Gastrocnemius medialis (tissue), 4 donors: ENCODE results near the gene GAS7. TPM values are rescaled to one million over a fixed set of nuclear protein-coding genes. Genes with fewer than 3 reads are reported as not detected.
A peak's percentile ranks its signal among the peaks of the same experiment; 100 is the strongest.

ENCODE experiments used
- ATAC-seq, 2 donors: fragments of 150-250 bp; one replicate each; pipeline ENCODE4 v1.9.1; 2016
- DNase-seq, 2 donors: peaks; one replicate each; pipeline ENCODE4 v3.0.0-alpha.2; 2019
- H3K27ac ChIP-seq, 4 donors: fragments of 200-600 bp; sonication (generic); 1 replicate in 1 of 4; 2 replicates in 3 of 4; pipeline ENCODE4 v1.5.1; 2016 to 2018; ENCODE audit warnings: mild to moderate bottlenecking in 2 of 4, moderate library complexity in 1 of 4
- H3K27me3 ChIP-seq, 3 donors: fragments of 200-600 bp; sonication (generic) in 2 of 3; 1 replicate in 1 of 3; 2 replicates in 2 of 3; pipeline versions ENCODE4 v1.5.1 to v1.6.0; 2016 to 2019; ENCODE audit warnings: mild to moderate bottlenecking in 1 of 3, moderate library complexity in 1 of 3
- H3K36me3 ChIP-seq, 2 donors: fragments of 200-600 bp; sonication (generic) in 1 of 2; one replicate each; pipeline ENCODE4 v1.5.1; 2017 to 2018
- H3K4me1 ChIP-seq, 2 donors: fragments of 200-600 bp; sonication (generic) in 1 of 2; one replicate each; pipeline ENCODE4 v1.5.1; 2016 to 2017; ENCODE audit warnings: mild to moderate bottlenecking in 2 of 2
- H3K4me3 ChIP-seq, 4 donors: fragments of 200-600 bp; sonication (generic) in 3 of 4; 1 replicate in 1 of 4; 2 replicates in 3 of 4; pipeline ENCODE4 v1.5.1; 2016 to 2019; ENCODE audit warnings: mild to moderate bottlenecking in 2 of 4
- H3K9me3 ChIP-seq, 3 donors: fragments of 200-600 bp; sonication (generic) in 2 of 3; 1 replicate in 1 of 3; 2 replicates in 2 of 3; pipeline ENCODE4 v1.5.1; 2016 to 2019
- POLR2A ChIP-seq, 2 donors: fragments of 450-650 bp; IDR thresholded peaks; one replicate each; pipeline ENCODE4 v1.6.1; 2017; ENCODE audit warnings: antibody characterized with exemption in 2 of 2, mild to moderate bottlenecking in 2 of 2, moderate library complexity in 2 of 2
- in situ Hi-C, 4 donors: fragments of 200-750 bp; cut with MboI; loops; one replicate each; pipeline versions ENCODE4 v1.15.0 to v1.8.0; 2017; ENCODE audit warnings: low sequenced_read_pairs in 4 of 4
- intact Hi-C: fragments of 100-400 bp; cut with DNase I; formaldehyde crosslinking; loops from one replicate; pipeline ENCODE4 v1.15.1; 2023; ENCODE audit warnings: low total_unique reads
- total RNA-seq, 4 donors: library from RNA; depleted of rRNA; stranded (reverse); fragments of >200 nt; gene quantifications; one replicate each; pipeline versions ENCODE4 v1.1.0 to v1.2.3, GENCODE V29; 2016
- TF ChIP-seq, protein P1 (sequence below), 5 experiments: fragments of 450-650 bp in 3 of 5; fragments of 200-600 bp in 2 of 5; sonication (generic) in 2 of 5; IDR thresholded peaks in 4 of 5; conservative IDR thresholded peaks in 1 of 5; 1 replicate in 4 of 5; 2 replicates in 1 of 5; pipeline ENCODE4 v1.5.1; 2016 to 2019; ENCODE audit warnings: antibody characterized with exemption in 5 of 5, mild to moderate bottlenecking in 3 of 5, moderate library complexity in 3 of 5

Gene GAS7
- total RNA-seq, 4 donors from 2014 or later, result 5.8 to 7.1 (median 6.1) TPM

DNA sequence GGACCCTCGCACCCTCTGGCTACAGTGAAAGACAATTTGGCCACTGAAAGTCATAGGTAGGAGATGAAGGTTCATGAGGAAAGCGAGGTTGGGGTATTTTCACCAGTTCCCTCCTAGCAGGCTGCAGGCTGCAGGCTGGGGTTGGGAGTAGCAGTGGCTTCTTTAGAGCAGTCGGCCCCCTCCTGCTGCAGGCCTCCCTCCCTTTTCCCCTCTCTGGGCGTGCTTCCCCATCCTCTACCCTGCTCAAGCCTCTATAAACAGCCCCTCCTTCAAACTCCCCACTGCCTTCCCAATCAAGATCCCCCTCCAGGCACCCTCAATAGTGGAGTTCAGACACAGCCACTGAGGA is 41.8 kb downstream of the GAS7 start:
- in situ Hi-C loops, result no loop called here
- no peak for ATAC-seq

GRCh38 chr17:10156077-10156435 is 42.4 kb downstream of the GAS7 start:
- in situ Hi-C loops, result no loop called here
- no peak overlapping the region for H3K4me3 ChIP-seq
- ATAC-seq (no peak), DNase-seq (no peak)
- H3K27me3 ChIP-seq, result no peaks in the 10 kb centered on the region
- H3K36me3 ChIP-seq, result no peaks in the 10 kb centered on the region
- H3K4me1 ChIP-seq, result peaks cover 0 to 3% of the 10 kb centered on the region in 2 donors
- TF ChIP-seq, protein P1, sequence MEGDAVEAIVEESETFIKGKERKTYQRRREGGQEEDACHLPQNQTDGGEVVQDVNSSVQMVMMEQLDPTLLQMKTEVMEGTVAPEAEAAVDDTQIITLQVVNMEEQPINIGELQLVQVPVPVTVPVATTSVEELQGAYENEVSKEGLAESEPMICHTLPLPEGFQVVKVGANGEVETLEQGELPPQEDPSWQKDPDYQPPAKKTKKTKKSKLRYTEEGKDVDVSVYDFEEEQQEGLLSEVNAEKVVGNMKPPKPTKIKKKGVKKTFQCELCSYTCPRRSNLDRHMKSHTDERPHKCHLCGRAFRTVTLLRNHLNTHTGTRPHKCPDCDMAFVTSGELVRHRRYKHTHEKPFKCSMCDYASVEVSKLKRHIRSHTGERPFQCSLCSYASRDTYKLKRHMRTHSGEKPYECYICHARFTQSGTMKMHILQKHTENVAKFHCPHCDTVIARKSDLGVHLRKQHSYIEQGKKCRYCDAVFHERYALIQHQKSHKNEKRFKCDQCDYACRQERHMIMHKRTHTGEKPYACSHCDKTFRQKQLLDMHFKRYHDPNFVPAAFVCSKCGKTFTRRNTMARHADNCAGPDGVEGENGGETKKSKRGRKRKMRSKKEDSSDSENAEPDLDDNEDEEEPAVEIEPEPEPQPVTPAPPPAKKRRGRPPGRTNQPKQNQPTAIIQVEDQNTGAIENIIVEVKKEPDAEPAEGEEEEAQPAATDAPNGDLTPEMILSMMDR (IDR thresholded peaks at IDR 0.05 in 4 of 5, conservative IDR thresholded peaks at IDR 0.05 in 1 of 5), result no peak
- no peak for TF ChIP-seq POLR2A (IDR thresholded peaks at IDR 0.05)
- intact Hi-C loops, result no loop called here
- H3K27ac ChIP-seq, result peak overlapping the region in 1 of 4 donors; percentile 39
- no peaks in the 10 kb centered on the region for H3K9me3 ChIP-seq

More for the DNA sequence above, 41.8 kb downstream of the GAS7 start:
- intact Hi-C loops, result no loop called here
- TF ChIP-seq, protein P1 (IDR thresholded peaks at IDR 0.05 in 4 of 5, conservative IDR thresholded peaks at IDR 0.05 in 1 of 5), result no peak
- TF ChIP-seq POLR2A (IDR thresholded peaks at IDR 0.05), result no peak
- Histone ChIP-seq H3K4me1 (peaks cover 0 to 3% of the 10 kb centered on the region in 2 donors), H3K4me3 (no peak overlapping the region), H3K9me3 (no peaks in the 10 kb centered on the region), H3K27me3 (no peaks in the 10 kb centered on the region), H3K36me3 (no peaks in the 10 kb centered on the region), H3K27ac (peak overlapping the region in 2 of 4 donors; percentile 25 to 39)
- no peak for DNase-seq

DNA sequence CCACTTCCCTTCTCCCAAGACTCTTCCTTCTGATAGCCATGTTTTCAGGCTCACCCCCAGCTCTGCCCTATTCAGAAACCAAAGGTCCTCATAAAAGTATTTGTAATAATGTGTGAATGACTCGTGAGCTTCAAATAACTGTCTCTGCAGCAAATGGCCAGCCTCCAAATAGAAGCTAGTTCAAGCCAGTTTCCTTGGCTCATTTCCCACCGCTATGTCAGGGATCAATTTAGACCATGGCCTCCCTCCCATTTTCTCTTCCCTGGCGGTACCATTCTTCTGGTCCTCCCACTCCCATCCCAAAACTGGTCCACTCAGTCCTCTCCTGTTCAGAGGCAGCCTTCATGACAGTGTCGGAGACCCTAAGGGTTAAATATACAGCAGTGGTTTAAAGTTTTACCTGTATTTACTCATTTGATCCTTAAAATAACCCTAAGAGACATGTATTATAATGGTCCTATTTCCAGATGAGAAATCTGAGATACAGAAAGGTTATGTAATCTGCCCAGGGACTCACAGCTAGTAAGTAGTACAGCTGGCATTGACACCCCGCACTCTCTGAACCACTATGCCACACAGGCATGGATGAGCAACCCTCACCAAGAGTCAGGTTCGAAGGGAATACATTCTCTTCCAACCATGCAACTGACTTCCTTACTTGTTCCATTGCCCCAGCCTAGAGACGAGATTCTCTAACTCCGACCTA is 42.9 kb downstream of the GAS7 start:
- intact Hi-C loops, result no loop called here
- Histone ChIP-seq H3K9me3 (no peaks in the 10 kb centered on the region), H3K27ac (no peak overlapping the region), H3K36me3 (no peaks in the 10 kb centered on the region), H3K4me1 (peaks cover 0 to 3% of the 10 kb centered on the region in 2 donors), H3K4me3 (no peak overlapping the region), H3K27me3 (no peaks in the 10 kb centered on the region)
- no peak for DNase-seq
- in situ Hi-C loops, result no loop called here
- TF ChIP-seq, protein P1 (IDR thresholded peaks at IDR 0.05 in 4 of 5, conservative IDR thresholded peaks at IDR 0.05 in 1 of 5), result no peak
- no peak for TF ChIP-seq POLR2A (IDR thresholded peaks at IDR 0.05)
- no peak for ATAC-seq

GRCh38 chr17:10151667-10152496 is 46.5 kb downstream of the GAS7 start:
- peaks cover 0 to 3% of the 10 kb centered on the region in 2 donors for H3K4me1 ChIP-seq
- no peaks in the 10 kb centered on the region for H3K9me3 ChIP-seq
- TF ChIP-seq POLR2A (IDR thresholded peaks at IDR 0.05), result no peak
- TF ChIP-seq, protein P1 (IDR thresholded peaks at IDR 0.05 in 4 of 5, conservative IDR thresholded peaks at IDR 0.05 in 1 of 5), result no peak
- H3K27ac ChIP-seq, result no peak overlapping the region
- H3K36me3 ChIP-seq, result no peaks in the 10 kb centered on the region
- H3K4me3 ChIP-seq, result no peak overlapping the region
- peak; percentile 16 to 41 for DNase-seq
- in situ Hi-C loops (no loop called here), intact Hi-C loops (no loop called here)
- ATAC-seq, result no peak
- H3K27me3 ChIP-seq, result no peaks in the 10 kb centered on the region
